ENCODE measurements around the gene BBS2. TPM values are rescaled to one million over a fixed set of nuclear protein-coding genes. Genes with fewer than 3 reads are reported as not detected.

The BBS2 gene
- total RNA-seq, 1 experiment from 2014 or later, result 27.7 TPM

- Mint-ChIP-seq H3K36me3 (ENCODE audit: insufficient read depth, unreplicated experiment) (no peaks in the 10 kb centered on the region), H3K9me3 (ENCODE audit: unreplicated experiment) (no peaks in the 10 kb centered on the region), H3K4me3 (ENCODE audit: unreplicated experiment) (no peak overlapping the region), H3K27me3 (ENCODE audit: insufficient read depth, unreplicated experiment) (peaks cover 12% of the 10 kb centered on the region), H3K27ac (ENCODE audit: unreplicated experiment) (no peak overlapping the region), H3K4me1 (ENCODE audit: low read depth, unreplicated experiment) (no peaks in the 10 kb centered on the region)
- ChIA-PET CTCF (no interaction called here), POLR2A (interaction anchor here (0.7 kb wide), 1 partner anchor 100 kb away, joined by 7 read pairs; no protein-coding TSS in a partner anchor)
- no peaks in the 10 kb centered on the region for H3K27me3 ChIP-seq (replicated peaks; ENCODE audit: control insufficient read depth, insufficient read depth, low read length)
- intact Hi-C loops (cut with micrococcal nuclease; ENCODE audit: unreplicated experiment), result no loop called here
- H3K9me3 ChIP-seq, result no peaks in the 10 kb centered on the region
- no peaks in the 10 kb centered on the region for H3K36me3 ChIP-seq (ENCODE audit: control insufficient read depth, insufficient read depth, low read length)
- no peaks in the 10 kb centered on the region for H3K4me1 ChIP-seq
- H3K4me3 ChIP-seq (ENCODE audit: low read depth, low read length), result no peak overlapping the region
- no peak for DNase-seq
- TF ChIP-seq, protein P1, sequence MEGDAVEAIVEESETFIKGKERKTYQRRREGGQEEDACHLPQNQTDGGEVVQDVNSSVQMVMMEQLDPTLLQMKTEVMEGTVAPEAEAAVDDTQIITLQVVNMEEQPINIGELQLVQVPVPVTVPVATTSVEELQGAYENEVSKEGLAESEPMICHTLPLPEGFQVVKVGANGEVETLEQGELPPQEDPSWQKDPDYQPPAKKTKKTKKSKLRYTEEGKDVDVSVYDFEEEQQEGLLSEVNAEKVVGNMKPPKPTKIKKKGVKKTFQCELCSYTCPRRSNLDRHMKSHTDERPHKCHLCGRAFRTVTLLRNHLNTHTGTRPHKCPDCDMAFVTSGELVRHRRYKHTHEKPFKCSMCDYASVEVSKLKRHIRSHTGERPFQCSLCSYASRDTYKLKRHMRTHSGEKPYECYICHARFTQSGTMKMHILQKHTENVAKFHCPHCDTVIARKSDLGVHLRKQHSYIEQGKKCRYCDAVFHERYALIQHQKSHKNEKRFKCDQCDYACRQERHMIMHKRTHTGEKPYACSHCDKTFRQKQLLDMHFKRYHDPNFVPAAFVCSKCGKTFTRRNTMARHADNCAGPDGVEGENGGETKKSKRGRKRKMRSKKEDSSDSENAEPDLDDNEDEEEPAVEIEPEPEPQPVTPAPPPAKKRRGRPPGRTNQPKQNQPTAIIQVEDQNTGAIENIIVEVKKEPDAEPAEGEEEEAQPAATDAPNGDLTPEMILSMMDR (IDR thresholded peaks at IDR 0.05; ENCODE audit: insufficient read depth in 1 of 2, low read depth in 1 of 2, low read length in 1 of 2, severe bottlenecking in 1 of 2, unreplicated experiment in 1 of 2), result no peak
- BruUV-seq (replicated peaks), result no TSS peak
Observed at GRCh38 chr16:56547949-56548567, 28.2 kb upstream of the BBS2 start.

DNA sequence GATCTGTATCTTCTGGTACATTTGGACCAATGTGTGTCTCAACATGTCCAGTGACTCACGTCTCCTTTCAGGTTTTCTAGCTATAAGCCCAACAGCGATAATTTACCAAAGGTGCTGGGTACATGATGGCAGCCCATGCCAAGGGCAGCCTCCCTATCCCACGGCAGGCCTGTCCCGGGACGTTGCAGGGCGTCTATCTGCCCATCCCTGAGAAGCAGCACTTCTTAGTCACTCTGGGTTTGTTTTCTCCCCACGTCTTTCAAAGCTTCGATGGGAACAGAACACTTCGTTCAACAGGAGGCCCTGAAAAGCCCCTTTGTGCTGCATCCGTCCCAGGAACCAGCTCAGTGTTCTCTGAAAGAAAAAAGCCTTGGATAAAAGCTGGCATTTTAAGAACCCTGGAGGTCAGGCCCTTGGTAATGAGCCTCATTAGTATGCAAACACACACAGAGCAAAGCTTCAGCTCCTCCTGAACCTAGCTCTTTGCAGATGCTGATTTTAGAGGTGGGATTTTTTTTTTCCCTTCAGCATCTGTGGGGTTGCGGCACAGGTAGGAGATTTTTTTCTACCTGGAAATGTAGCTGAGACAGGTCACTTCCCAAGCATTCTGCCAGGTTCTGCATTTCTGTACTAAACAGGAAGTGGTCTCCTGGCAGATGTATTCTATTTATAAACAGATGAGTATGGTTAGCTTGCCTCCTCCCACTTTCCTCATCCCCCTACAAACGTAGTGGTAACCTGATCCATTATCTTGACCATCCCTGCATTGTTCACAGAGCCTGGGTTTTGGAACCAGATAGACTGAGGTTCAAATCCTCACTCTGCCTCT is 27.5 kb upstream of the BBS2 start:
- H3K4me3 ChIP-seq (ENCODE audit: low read depth, low read length), result no peak overlapping the region
- no peaks in the 10 kb centered on the region for H3K36me3 ChIP-seq (ENCODE audit: control insufficient read depth, insufficient read depth, low read length)
- no peaks in the 10 kb centered on the region for H3K4me1 Mint-ChIP-seq (ENCODE audit: low read depth, unreplicated experiment)
- POLR2A ChIA-PET, result interaction anchor here (0.7 kb wide), 1 partner anchor 58 kb away, joined by 4 read pairs; no protein-coding TSS in a partner anchor
- DNase-seq, result no peak
- H3K36me3 Mint-ChIP-seq (ENCODE audit: insufficient read depth, unreplicated experiment), result no peaks in the 10 kb centered on the region
- H3K27me3 ChIP-seq (replicated peaks; ENCODE audit: control insufficient read depth, insufficient read depth, low read length), result no peaks in the 10 kb centered on the region
- no TSS peak for BruUV-seq (replicated peaks)
- H3K9me3 Mint-ChIP-seq (ENCODE audit: unreplicated experiment), result peaks cover under 1% of the 10 kb centered on the region
- no peak overlapping the region for H3K4me3 Mint-ChIP-seq (ENCODE audit: unreplicated experiment)
- CTCF ChIA-PET, result interaction anchor here (0.7 to 0.9 kb wide), 3 partner anchors 11 to 33 kb away, joined by 3 to 4 read pairs (median 4); no protein-coding TSS in a partner anchor
- H3K27me3 Mint-ChIP-seq (ENCODE audit: insufficient read depth, unreplicated experiment), result peaks cover 12% of the 10 kb centered on the region
- H3K27ac Mint-ChIP-seq (ENCODE audit: unreplicated experiment), result no peak overlapping the region
- intact Hi-C loops (cut with micrococcal nuclease; ENCODE audit: unreplicated experiment), result no loop called here
- H3K9me3 ChIP-seq, result no peaks in the 10 kb centered on the region
- H3K4me1 ChIP-seq, result no peaks in the 10 kb centered on the region
- TF ChIP-seq, protein P1 (IDR thresholded peaks at IDR 0.05; ENCODE audit: insufficient read depth in 1 of 2, low read depth in 1 of 2, low read length in 1 of 2, severe bottlenecking in 1 of 2, unreplicated experiment in 1 of 2), result no peak

GRCh38 chr16:56542039-56542438 is 22.2 kb upstream of the BBS2 start:
- CTCF ChIA-PET, result no interaction called here
- Mint-ChIP-seq H3K27me3 (ENCODE audit: insufficient read depth, unreplicated experiment) (peaks cover 8% of the 10 kb centered on the region), H3K4me1 (ENCODE audit: low read depth, unreplicated experiment) (no peaks in the 10 kb centered on the region), H3K4me3 (ENCODE audit: unreplicated experiment) (no peak overlapping the region), H3K36me3 (ENCODE audit: insufficient read depth, unreplicated experiment) (peaks cover 5% of the 10 kb centered on the region), H3K9me3 (ENCODE audit: unreplicated experiment) (peaks cover 12% of the 10 kb centered on the region), H3K27ac (ENCODE audit: unreplicated experiment) (no peak overlapping the region)
- TF ChIP-seq, protein P1 (IDR thresholded peaks at IDR 0.05; ENCODE audit: insufficient read depth in 1 of 2, low read depth in 1 of 2, low read length in 1 of 2, severe bottlenecking in 1 of 2, unreplicated experiment in 1 of 2), result no peak
- intact Hi-C loops (cut with micrococcal nuclease; ENCODE audit: unreplicated experiment), result no loop called here
- Histone ChIP-seq H3K27me3 (replicated peaks; ENCODE audit: control insufficient read depth, insufficient read depth, low read length) (no peaks in the 10 kb centered on the region), H3K36me3 (ENCODE audit: control insufficient read depth, insufficient read depth, low read length) (no peaks in the 10 kb centered on the region), H3K4me1 (no peaks in the 10 kb centered on the region), H3K9me3 (no peaks in the 10 kb centered on the region; the same call in 1 of the 2 replicates), H3K4me3 (ENCODE audit: low read depth, low read length) (no peak overlapping the region)
- no TSS peak for BruUV-seq (replicated peaks)
- POLR2A ChIA-PET, result no interaction called here
- DNase-seq, result no peak

Measured in Caco-2 (cell line).